PC-3 (cell line): ENCODE measurements around the gene RGMB. TPM values are rescaled to one million over a fixed set of nuclear protein-coding genes. Genes with fewer than 3 reads are reported as not detected.
A peak's percentile ranks its signal among the peaks of the same experiment; 100 is the strongest.

Experiments
- ATAC-seq: fragments of 200-7000 bp; cut with Tn5 transposase; 2 replicates; pipeline ENCODE4 v1.9.1; 2020; ENCODE audit warnings: mild to moderate bottlenecking, moderate library complexity
- BruUV-seq: library from RNA; stranded (reverse); fragments of 400-500 nt; replicated peaks from 2 replicates; lab custom pipeline; 2021; lab: Mats Ljungman, UMichigan
- CTCF ChIA-PET: fragments of 300-600 bp; sonication (Branson Sonifier 250); formaldehyde crosslinking; loops from one replicate; lab custom pipeline; 2022; ENCODE audit warnings: antibody characterized with exemption; lab: Charles Lee
- POLR2A ChIA-PET: fragments of 300-600 bp; sonication (Branson Sonifier 250); formaldehyde crosslinking; loops from one replicate; lab custom pipeline; 2022; ENCODE audit warnings: antibody characterized with exemption; ENCODE audit not compliant: unreplicated experiment; lab: Charles Lee
- DNase-seq: peaks from one replicate; pipeline ENCODE4 v3.0.0-alpha.2; 2015
- H2AFZ ChIP-seq: fragments of 300-600 bp; sonication (generic); 2 replicates; pipeline ENCODE4 v1.6.0; 2016; ENCODE audit warnings: antibody characterized with exemption, low read length
- H3F3A ChIP-seq: fragments of 300-600 bp; sonication (generic); one replicate; pipeline ENCODE4 v1.6.0; 2017; ENCODE audit warnings: antibody characterized with exemption, low read length, control low read depth, mild to moderate bottlenecking; ENCODE audit not compliant: unreplicated experiment
- H3K27ac ChIP-seq: fragments of 300-600 bp; sonication (generic); 2 replicates; pipeline ENCODE4 v1.5.1; 2016; ENCODE audit warnings: mild to moderate bottlenecking, low read length
- H3K27me3 ChIP-seq: fragments of 300-600 bp; sonication (generic); 2 replicates; pipeline ENCODE4 v1.6.1; 2016; ENCODE audit warnings: low read length, mixed read lengths
- H3K36me3 ChIP-seq: fragments of 300-600 bp; sonication (generic); 2 replicates; pipeline ENCODE4 v1.6.1; 2016; ENCODE audit warnings: low read depth, mixed run types, low read length, mixed read lengths
- H3K4me1 ChIP-seq: fragments of 300-600 bp; sonication (generic); 2 replicates; pipeline ENCODE4 v1.5.1; 2016; ENCODE audit warnings: low read length; ENCODE audit not compliant: insufficient read depth
- H3K4me2 ChIP-seq: fragments of 300-600 bp; sonication (generic); 2 replicates; pipeline ENCODE4 v1.6.0; 2016; ENCODE audit warnings: low read length
- H3K4me3 ChIP-seq: fragments of 300-600 bp; sonication (generic); 2 replicates; pipeline ENCODE4 v1.5.1; 2016; ENCODE audit warnings: mild to moderate bottlenecking, low read length, mixed read lengths
- H3K79me2 ChIP-seq: fragments of 300-600 bp; sonication (generic); 2 replicates; pipeline ENCODE4 v1.6.1; 2017; ENCODE audit warnings: low read length, mixed read lengths
- H3K9ac ChIP-seq: fragments of 300-600 bp; sonication (generic); 2 replicates; pipeline ENCODE4 v1.6.0; 2016; ENCODE audit warnings: mild to moderate bottlenecking, low read length
- H3K9me2 ChIP-seq: fragments of 300-600 bp; sonication (generic); replicated peaks from 2 replicates; pipeline ENCODE4 v1.6.1; 2016; ENCODE audit warnings: mixed run types, low read length, mixed read lengths
- H3K9me3 ChIP-seq: fragments of 300-600 bp; sonication (generic); 2 replicates; pipeline ENCODE4 v1.6.1; 2016; ENCODE audit warnings: low read length, mixed read lengths
- H4K20me1 ChIP-seq: fragments of 300-600 bp; sonication (generic); 2 replicates; pipeline ENCODE4 v1.6.1; 2016; ENCODE audit warnings: low read length, mixed read lengths
- EZH2 ChIP-seq: fragments of 300-600 bp; sonication (generic); IDR thresholded peaks from one replicate; pipeline ENCODE4 v1.6.1; 2017; ENCODE audit warnings: antibody characterized with exemption, mild to moderate bottlenecking, low read length; ENCODE audit not compliant: unreplicated experiment
- EZH2phosphoT487 ChIP-seq: fragments of 300-600 bp; sonication (generic); IDR thresholded peaks from 2 replicates; pipeline ENCODE4 v1.6.1; 2018; ENCODE audit warnings: mild to moderate bottlenecking, antibody characterized with exemption, low read length, borderline replicate concordance
- intact Hi-C: fragments of 100-400 bp; cut with micrococcal nuclease; formaldehyde crosslinking; loops from 2 replicates; pipeline ENCODE4 v1.9.0; 2023
- total RNA-seq: library from RNA; depleted of rRNA; stranded (reverse); fragments of >200 nt; gene quantifications from 2 replicates; pipeline ENCODE4 v1.2.3, GENCODE V29; 2014
- TF ChIP-seq, protein P1 (sequence below): fragments of 300-600 bp; sonication (generic); conservative IDR thresholded peaks from 2 replicates; pipeline ENCODE4 v1.5.1; 2017; ENCODE audit warnings: antibody characterized with exemption, low read depth, mild to moderate bottlenecking, low read length

Gene RGMB
- total RNA-seq, 1 experiment from 2014 or later: 31.1 TPM

- ChIA-PET CTCF (no interaction called here), POLR2A (no interaction called here)
- no peaks in the 10 kb centered on the region for H3K9me2 ChIP-seq
- DNase-seq (no peak), ATAC-seq (no peak)
- no peaks in the 10 kb centered on the region for H3K36me3 ChIP-seq
- TF ChIP-seq EZH2phosphoT487: no peak
- TF ChIP-seq, protein P1, sequence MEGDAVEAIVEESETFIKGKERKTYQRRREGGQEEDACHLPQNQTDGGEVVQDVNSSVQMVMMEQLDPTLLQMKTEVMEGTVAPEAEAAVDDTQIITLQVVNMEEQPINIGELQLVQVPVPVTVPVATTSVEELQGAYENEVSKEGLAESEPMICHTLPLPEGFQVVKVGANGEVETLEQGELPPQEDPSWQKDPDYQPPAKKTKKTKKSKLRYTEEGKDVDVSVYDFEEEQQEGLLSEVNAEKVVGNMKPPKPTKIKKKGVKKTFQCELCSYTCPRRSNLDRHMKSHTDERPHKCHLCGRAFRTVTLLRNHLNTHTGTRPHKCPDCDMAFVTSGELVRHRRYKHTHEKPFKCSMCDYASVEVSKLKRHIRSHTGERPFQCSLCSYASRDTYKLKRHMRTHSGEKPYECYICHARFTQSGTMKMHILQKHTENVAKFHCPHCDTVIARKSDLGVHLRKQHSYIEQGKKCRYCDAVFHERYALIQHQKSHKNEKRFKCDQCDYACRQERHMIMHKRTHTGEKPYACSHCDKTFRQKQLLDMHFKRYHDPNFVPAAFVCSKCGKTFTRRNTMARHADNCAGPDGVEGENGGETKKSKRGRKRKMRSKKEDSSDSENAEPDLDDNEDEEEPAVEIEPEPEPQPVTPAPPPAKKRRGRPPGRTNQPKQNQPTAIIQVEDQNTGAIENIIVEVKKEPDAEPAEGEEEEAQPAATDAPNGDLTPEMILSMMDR: no peak
- TF ChIP-seq EZH2: no peak
- peaks cover 16% of the 10 kb centered on the region; the same call in 1 of the 2 replicates for H3K79me2 ChIP-seq
- no peak overlapping the region for H3K4me3 ChIP-seq
- no peak overlapping the region for H3K4me2 ChIP-seq
- H3F3A ChIP-seq: no peaks in the 10 kb centered on the region
- no peak overlapping the region for H3K9ac ChIP-seq
- H2AFZ ChIP-seq: no peak overlapping the region
- peaks cover 4% of the 10 kb centered on the region; the same call in 1 of the 2 replicates for H3K4me1 ChIP-seq
- intact Hi-C loops: loop anchor here (5.0 kb wide), 1 partner anchor 134 kb away; no protein-coding TSS in a partner anchor
- no peaks in the 10 kb centered on the region for H3K9me3 ChIP-seq
- no peak overlapping the region for H3K27ac ChIP-seq
- H4K20me1 ChIP-seq: no peaks in the 10 kb centered on the region
- BruUV-seq: no TSS peak
- no peaks in the 10 kb centered on the region for H3K27me3 ChIP-seq
Observed at GRCh38 chr5:98765815-98766214, 7.6 kb upstream of the RGMB start.

DNA sequence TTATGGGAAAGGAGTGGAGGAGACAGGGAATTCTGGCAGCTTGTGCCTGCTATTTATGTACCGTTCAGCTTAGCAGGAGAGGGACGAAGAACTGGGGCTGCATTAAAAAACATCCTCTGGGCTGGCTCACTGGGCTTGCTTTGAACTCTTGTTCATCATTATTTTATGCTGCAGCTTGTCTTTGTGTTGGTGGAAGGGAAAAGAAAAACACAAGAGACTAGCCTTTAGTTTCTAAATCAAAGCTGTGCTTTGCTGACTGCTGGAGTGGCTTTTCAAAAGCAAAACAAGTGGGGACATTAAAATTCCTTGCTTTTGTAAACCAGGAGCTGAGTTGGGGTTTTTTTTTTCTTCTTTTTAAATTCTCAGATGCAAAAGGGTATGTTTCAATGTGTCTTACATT, 5.9 kb upstream of the RGMB start:
- no peaks in the 10 kb centered on the region for H3F3A ChIP-seq
- no peaks in the 10 kb centered on the region for H3K9me2 ChIP-seq
- no peaks in the 10 kb centered on the region for H3K36me3 ChIP-seq
- H3K9ac ChIP-seq: no peak overlapping the region
- H3K9me3 ChIP-seq: no peaks in the 10 kb centered on the region
- H3K4me2 ChIP-seq: no peak overlapping the region
- TF ChIP-seq, protein P1: no peak
- no peak for TF ChIP-seq EZH2
- TF ChIP-seq EZH2phosphoT487: no peak
- ChIA-PET POLR2A (no interaction called here), CTCF (interaction anchor here (0.6 to 4.3 kb wide), 6 partner anchors 11 to 313 kb away, joined by 5 to 37 read pairs (median 9); no protein-coding TSS in a partner anchor)
- H3K4me1 ChIP-seq: peaks cover 14% of the 10 kb centered on the region
- DNase-seq: no peak
- no peak overlapping the region for H3K4me3 ChIP-seq
- BruUV-seq: no TSS peak
- no peaks in the 10 kb centered on the region for H4K20me1 ChIP-seq
- no peaks in the 10 kb centered on the region for H3K27me3 ChIP-seq
- peaks cover 18% of the 10 kb centered on the region; the same call in 1 of the 2 replicates for H3K79me2 ChIP-seq
- no peak for ATAC-seq
- no peak overlapping the region for H3K27ac ChIP-seq
- H2AFZ ChIP-seq: peak overlapping the region; percentile 86; the same call in 1 of the 2 replicates
- intact Hi-C loops: loop anchor here (5.0 kb wide), 1 partner anchor 135 kb away; no protein-coding TSS in a partner anchor
